SU-DHL-6 (cell line): ENCODE data around the gene POLR1D.

Experiments used
- EZH2phosphoT487 ChIP-seq: fragments of 200-600 bp; sonication (generic), shearing (Covaris generic); conservative IDR thresholded peaks from 2 replicates; pipeline ENCODE4 v1.6.1; 2018; ENCODE audit warnings: mild to moderate bottlenecking, antibody characterized with exemption, low read length, moderate library complexity, mixed read lengths
- TF ChIP-seq, protein P1 (sequence below): fragments of 200-600 bp; sonication (generic); IDR thresholded peaks from one replicate; pipeline ENCODE4 v1.5.1; 2017; ENCODE audit warnings: antibody characterized with exemption, mild to moderate bottlenecking, low read length, moderate library complexity; ENCODE audit not compliant: insufficient read depth, poor library complexity, severe bottlenecking

- TF ChIP-seq, protein P1, sequence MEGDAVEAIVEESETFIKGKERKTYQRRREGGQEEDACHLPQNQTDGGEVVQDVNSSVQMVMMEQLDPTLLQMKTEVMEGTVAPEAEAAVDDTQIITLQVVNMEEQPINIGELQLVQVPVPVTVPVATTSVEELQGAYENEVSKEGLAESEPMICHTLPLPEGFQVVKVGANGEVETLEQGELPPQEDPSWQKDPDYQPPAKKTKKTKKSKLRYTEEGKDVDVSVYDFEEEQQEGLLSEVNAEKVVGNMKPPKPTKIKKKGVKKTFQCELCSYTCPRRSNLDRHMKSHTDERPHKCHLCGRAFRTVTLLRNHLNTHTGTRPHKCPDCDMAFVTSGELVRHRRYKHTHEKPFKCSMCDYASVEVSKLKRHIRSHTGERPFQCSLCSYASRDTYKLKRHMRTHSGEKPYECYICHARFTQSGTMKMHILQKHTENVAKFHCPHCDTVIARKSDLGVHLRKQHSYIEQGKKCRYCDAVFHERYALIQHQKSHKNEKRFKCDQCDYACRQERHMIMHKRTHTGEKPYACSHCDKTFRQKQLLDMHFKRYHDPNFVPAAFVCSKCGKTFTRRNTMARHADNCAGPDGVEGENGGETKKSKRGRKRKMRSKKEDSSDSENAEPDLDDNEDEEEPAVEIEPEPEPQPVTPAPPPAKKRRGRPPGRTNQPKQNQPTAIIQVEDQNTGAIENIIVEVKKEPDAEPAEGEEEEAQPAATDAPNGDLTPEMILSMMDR: no peak
- TF ChIP-seq EZH2phosphoT487: no peak
Measured at GRCh38 chr13:27573265-27573664, 48.4 kb upstream of the POLR1D start.
